Measurements from ENCODE around the gene ATP6V0E2.

Gene ATP6V0E2

DNA sequence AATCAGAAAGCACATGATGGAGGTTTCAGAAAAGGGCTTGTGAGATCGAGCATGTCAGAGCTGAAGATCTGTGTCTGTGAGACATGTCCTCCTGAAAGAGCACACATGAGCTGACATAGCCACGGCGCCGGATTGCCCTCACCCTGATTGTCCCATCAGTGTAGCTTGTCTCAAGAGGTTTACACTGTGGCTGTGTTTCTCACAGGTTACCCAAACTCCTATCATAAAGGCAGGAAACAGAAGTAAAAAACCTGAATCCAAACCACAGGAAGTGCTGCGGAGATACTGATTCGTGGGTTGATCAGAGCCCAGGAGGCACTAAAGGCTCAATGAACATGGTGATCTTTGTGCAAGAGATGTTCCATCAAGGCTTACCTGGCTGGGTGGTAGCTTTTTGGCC, 3.9 kb upstream of the ATP6V0E2 start:
- Histone ChIP-seq H3F3A (ENCODE audit: insufficient read depth, low read length) (no peaks in the 10 kb centered on the region), H3K79me2 (ENCODE audit: insufficient read depth, low read length) (no peaks in the 10 kb centered on the region), H3K9me3 (ENCODE audit: low read length) (no peaks in the 10 kb centered on the region), H4K20me1 (ENCODE audit: insufficient read depth, low read length) (no peaks in the 10 kb centered on the region), H3K27me3 (ENCODE audit: insufficient read depth, low read length) (no peaks in the 10 kb centered on the region), H3K9ac (ENCODE audit: low read length) (no peak overlapping the region), H2AFZ (ENCODE audit: low read length) (no peak overlapping the region), H3K4me2 (ENCODE audit: low read length) (no peak overlapping the region), H3K9me2 (ENCODE audit: low read depth, low read length) (no peaks in the 10 kb centered on the region), H3K4me3 (ENCODE audit: low read depth, low read length, poor library complexity, severe bottlenecking) (no peak overlapping the region), H3K27ac (ENCODE audit: low read depth, low read length, poor library complexity, severe bottlenecking) (no peak overlapping the region), H3K36me3 (ENCODE audit: insufficient read depth, low read length) (no peaks in the 10 kb centered on the region), H3K4me1 (ENCODE audit: insufficient read depth, low read length, severe bottlenecking) (peaks cover 48% of the 10 kb centered on the region)
- TF ChIP-seq EZH2 (IDR thresholded peaks at IDR 0.05; ENCODE audit: borderline replicate concordance, low read length), result no peak

DNA sequence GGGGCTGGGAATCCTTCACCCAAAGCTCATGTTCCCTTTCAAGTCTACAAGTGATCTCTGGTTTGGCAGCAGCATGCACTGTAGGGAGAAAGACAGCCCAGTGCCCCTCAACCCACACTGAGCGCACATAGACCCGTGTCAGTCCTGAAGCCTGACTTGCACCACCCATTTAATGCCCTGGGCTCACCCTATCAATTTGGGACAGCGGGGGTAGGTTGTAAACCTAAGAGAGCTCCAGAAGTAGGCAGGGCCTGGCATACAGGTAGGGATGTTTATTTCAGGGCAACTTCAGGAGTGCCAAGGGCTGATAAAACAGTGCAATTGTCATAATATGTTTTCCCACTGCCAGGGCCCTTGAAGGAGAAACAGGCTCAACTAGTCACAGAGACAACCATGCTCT, 3.5 kb upstream of the ATP6V0E2 start:
- Histone ChIP-seq H3K36me3 (ENCODE audit: insufficient read depth, low read length) (no peaks in the 10 kb centered on the region), H3F3A (ENCODE audit: insufficient read depth, low read length) (no peaks in the 10 kb centered on the region), H2AFZ (ENCODE audit: low read length) (no peak overlapping the region), H3K9me3 (ENCODE audit: low read length) (no peaks in the 10 kb centered on the region), H3K4me2 (ENCODE audit: low read length) (no peak overlapping the region), H3K9ac (ENCODE audit: low read length) (no peak overlapping the region), H3K27ac (ENCODE audit: low read depth, low read length, poor library complexity, severe bottlenecking) (no peak overlapping the region), H4K20me1 (ENCODE audit: insufficient read depth, low read length) (no peaks in the 10 kb centered on the region), H3K4me3 (ENCODE audit: low read depth, low read length, poor library complexity, severe bottlenecking) (no peak overlapping the region), H3K79me2 (ENCODE audit: insufficient read depth, low read length) (no peaks in the 10 kb centered on the region), H3K27me3 (ENCODE audit: insufficient read depth, low read length) (no peaks in the 10 kb centered on the region), H3K9me2 (ENCODE audit: low read depth, low read length) (no peaks in the 10 kb centered on the region), H3K4me1 (ENCODE audit: insufficient read depth, low read length, severe bottlenecking) (peaks cover 52% of the 10 kb centered on the region)
- TF ChIP-seq EZH2 (IDR thresholded peaks at IDR 0.05; ENCODE audit: borderline replicate concordance, low read length), result no peak
- TF ChIP-seq, protein P1, sequence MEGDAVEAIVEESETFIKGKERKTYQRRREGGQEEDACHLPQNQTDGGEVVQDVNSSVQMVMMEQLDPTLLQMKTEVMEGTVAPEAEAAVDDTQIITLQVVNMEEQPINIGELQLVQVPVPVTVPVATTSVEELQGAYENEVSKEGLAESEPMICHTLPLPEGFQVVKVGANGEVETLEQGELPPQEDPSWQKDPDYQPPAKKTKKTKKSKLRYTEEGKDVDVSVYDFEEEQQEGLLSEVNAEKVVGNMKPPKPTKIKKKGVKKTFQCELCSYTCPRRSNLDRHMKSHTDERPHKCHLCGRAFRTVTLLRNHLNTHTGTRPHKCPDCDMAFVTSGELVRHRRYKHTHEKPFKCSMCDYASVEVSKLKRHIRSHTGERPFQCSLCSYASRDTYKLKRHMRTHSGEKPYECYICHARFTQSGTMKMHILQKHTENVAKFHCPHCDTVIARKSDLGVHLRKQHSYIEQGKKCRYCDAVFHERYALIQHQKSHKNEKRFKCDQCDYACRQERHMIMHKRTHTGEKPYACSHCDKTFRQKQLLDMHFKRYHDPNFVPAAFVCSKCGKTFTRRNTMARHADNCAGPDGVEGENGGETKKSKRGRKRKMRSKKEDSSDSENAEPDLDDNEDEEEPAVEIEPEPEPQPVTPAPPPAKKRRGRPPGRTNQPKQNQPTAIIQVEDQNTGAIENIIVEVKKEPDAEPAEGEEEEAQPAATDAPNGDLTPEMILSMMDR (IDR thresholded peaks at IDR 0.05; ENCODE audit: low read length), result no peak

DNA sequence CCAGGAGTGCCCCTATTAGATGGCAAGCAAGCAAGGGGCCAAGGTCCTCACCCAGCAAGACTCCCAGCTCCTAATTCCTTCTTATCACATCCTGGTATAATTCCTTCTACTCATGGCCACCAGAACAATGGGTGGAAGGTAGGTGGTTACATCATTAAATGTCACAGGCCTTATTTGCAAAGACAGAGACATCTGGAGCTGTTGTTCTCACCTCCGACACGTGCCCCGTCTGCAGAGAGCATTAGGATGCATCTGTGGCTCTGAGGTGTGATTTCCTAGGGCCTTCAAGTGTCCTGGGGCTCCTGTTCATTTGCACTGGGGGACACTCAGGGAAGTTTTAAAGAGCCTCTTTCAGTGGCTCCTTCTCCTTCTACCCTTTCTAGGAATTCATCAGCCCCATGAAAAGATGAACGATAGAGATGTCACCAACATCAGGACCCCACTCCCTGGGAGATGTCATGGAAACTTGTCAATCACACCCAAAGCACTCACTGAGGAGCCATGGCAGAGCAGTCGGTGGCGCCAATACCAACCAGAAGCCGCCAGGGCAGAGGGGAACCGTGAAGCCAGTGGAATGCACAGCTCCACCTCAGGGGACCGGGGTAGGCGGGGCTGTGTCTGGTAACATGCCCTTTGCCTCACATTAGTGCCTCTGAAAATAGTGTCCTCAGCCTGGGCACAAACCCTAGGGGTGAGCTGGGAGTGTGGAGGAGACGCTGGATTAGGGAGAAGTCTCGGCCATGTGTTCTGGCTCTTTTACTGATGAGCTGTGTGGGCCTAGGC, 2.9 kb upstream of the ATP6V0E2 start:
- TF ChIP-seq, protein P1 (IDR thresholded peaks at IDR 0.05; ENCODE audit: low read length), result no peak
- TF ChIP-seq EZH2 (IDR thresholded peaks at IDR 0.05; ENCODE audit: borderline replicate concordance, low read length), result no peak
- H3K4me2 ChIP-seq (ENCODE audit: low read length), result no peak overlapping the region; the same call in 1 of the 2 replicates
- H3F3A ChIP-seq (ENCODE audit: insufficient read depth, low read length), result no peaks in the 10 kb centered on the region
- H3K79me2 ChIP-seq (ENCODE audit: insufficient read depth, low read length), result no peaks in the 10 kb centered on the region
- H3K4me1 ChIP-seq (ENCODE audit: insufficient read depth, low read length, severe bottlenecking), result peaks cover 52% of the 10 kb centered on the region
- no peaks in the 10 kb centered on the region for H3K27me3 ChIP-seq (ENCODE audit: insufficient read depth, low read length)
- H3K9me3 ChIP-seq (ENCODE audit: low read length), result no peaks in the 10 kb centered on the region
- H3K9me2 ChIP-seq (ENCODE audit: low read depth, low read length), result no peaks in the 10 kb centered on the region
- H2AFZ ChIP-seq (ENCODE audit: low read length), result no peak overlapping the region
- peak overlapping the region; percentile 62 for H3K27ac ChIP-seq (ENCODE audit: low read depth, low read length, poor library complexity, severe bottlenecking)
- H4K20me1 ChIP-seq (ENCODE audit: insufficient read depth, low read length), result no peaks in the 10 kb centered on the region
- no peak overlapping the region for H3K9ac ChIP-seq (ENCODE audit: low read length)
- no peaks in the 10 kb centered on the region for H3K36me3 ChIP-seq (ENCODE audit: insufficient read depth, low read length)
- H3K4me3 ChIP-seq (ENCODE audit: low read depth, low read length, poor library complexity, severe bottlenecking), result no peak overlapping the region

DNA sequence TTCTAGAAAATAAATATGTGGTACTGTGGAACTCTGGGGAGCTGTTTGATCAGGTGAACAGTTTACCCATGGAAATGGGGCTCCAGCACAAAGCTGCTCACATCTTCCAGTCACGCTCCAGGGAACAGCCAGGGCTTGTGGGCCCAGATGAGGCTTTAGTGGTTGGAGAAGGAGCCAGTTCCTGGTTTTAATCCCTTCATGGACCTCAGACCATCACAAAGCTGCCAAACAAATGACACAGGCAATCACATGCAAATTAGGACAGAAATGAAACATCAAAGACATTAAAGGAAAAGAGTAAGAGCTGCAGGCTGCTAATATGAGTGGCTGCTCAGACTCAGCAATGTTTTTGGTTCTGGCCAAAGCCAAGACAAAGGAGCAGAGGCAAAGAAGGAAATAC, 2.2 kb upstream of the ATP6V0E2 start:
- H3K4me1 ChIP-seq (ENCODE audit: insufficient read depth, low read length, severe bottlenecking), result peaks cover 52% of the 10 kb centered on the region
- no peak overlapping the region; the same call in 1 of the 2 replicates for H3K4me2 ChIP-seq (ENCODE audit: low read length)
- no peak overlapping the region for H3K9ac ChIP-seq (ENCODE audit: low read length)
- H3K36me3 ChIP-seq (ENCODE audit: insufficient read depth, low read length), result no peaks in the 10 kb centered on the region
- no peaks in the 10 kb centered on the region for H3K27me3 ChIP-seq (ENCODE audit: insufficient read depth, low read length)
- no peaks in the 10 kb centered on the region for H3F3A ChIP-seq (ENCODE audit: insufficient read depth, low read length)
- no peak for TF ChIP-seq EZH2 (IDR thresholded peaks at IDR 0.05; ENCODE audit: borderline replicate concordance, low read length)
- TF ChIP-seq, protein P1 (IDR thresholded peaks at IDR 0.05; ENCODE audit: low read length), result no peak
- H3K27ac ChIP-seq (ENCODE audit: low read depth, low read length, poor library complexity, severe bottlenecking), result peak overlapping the region; percentile 62
- no peak overlapping the region for H2AFZ ChIP-seq (ENCODE audit: low read length)
- no peaks in the 10 kb centered on the region for H4K20me1 ChIP-seq (ENCODE audit: insufficient read depth, low read length)
- no peaks in the 10 kb centered on the region for H3K79me2 ChIP-seq (ENCODE audit: insufficient read depth, low read length)
- no peaks in the 10 kb centered on the region for H3K9me2 ChIP-seq (ENCODE audit: low read depth, low read length)
- no peak overlapping the region for H3K4me3 ChIP-seq (ENCODE audit: low read depth, low read length, poor library complexity, severe bottlenecking)
- no peaks in the 10 kb centered on the region for H3K9me3 ChIP-seq (ENCODE audit: low read length)

All from OCI-LY1 (cell line).